ENCODE results near the gene NRP1.

Gene NRP1

DNA sequence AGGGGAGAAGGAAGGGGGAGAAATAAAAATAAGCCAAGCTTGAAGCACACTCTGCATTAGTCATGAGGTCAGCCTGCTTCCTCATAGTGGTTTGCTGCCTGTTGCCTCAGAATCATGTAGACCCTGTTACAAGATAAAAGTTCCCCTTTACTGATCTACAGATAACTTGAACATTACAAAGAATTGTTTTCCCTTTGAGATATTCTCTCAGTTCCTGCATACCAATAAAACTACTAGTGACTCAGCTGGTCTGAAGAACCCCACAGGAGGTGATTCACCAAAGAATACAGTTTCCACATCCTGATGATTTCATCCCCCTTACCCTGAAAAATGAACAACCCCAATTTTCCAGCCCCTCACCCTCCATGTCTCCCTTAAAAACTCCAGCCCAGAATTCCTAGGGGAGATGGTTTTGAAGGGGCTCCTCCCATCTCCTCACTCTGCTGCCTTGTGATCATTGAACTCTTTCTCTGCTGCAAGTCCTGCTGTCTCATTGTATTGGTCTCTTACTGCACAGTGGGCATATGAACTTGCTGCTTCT is 31.5 kb upstream of the NRP1 start:
- in situ Hi-C loops (cut with MboI; ENCODE audit: low sequenced_read_pairs, unreplicated experiment), result no loop called here
- TF ChIP-seq, protein P1, sequence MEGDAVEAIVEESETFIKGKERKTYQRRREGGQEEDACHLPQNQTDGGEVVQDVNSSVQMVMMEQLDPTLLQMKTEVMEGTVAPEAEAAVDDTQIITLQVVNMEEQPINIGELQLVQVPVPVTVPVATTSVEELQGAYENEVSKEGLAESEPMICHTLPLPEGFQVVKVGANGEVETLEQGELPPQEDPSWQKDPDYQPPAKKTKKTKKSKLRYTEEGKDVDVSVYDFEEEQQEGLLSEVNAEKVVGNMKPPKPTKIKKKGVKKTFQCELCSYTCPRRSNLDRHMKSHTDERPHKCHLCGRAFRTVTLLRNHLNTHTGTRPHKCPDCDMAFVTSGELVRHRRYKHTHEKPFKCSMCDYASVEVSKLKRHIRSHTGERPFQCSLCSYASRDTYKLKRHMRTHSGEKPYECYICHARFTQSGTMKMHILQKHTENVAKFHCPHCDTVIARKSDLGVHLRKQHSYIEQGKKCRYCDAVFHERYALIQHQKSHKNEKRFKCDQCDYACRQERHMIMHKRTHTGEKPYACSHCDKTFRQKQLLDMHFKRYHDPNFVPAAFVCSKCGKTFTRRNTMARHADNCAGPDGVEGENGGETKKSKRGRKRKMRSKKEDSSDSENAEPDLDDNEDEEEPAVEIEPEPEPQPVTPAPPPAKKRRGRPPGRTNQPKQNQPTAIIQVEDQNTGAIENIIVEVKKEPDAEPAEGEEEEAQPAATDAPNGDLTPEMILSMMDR (IDR thresholded peaks at IDR 0.05; ENCODE audit: borderline replicate concordance, control extremely low read depth, extremely low read depth, insufficient read depth, missing control alignments), result no peak
- no peak for DNase-seq (ENCODE audit: low spot score)

DNA sequence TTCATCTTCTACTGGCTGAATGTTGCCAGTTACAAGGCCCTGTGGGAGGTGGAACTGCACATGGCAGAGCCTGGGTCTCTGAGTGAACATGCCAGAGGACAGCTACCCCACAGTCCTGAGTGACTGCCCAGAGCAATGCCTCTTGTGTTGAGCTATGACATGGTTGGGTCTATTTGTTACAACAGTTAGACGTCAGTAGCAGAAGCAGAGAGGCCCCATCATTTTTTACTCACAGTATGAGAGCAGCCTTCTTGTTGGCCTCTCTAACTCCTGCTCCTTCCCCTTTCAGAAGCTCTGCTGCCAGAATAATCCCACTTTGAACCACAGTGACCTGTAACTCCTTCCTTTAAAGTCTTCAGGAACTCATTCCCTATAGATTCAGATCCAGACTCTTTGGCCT is 30.8 kb upstream of the NRP1 start:
- in situ Hi-C loops (cut with MboI; ENCODE audit: low sequenced_read_pairs, unreplicated experiment), result no loop called here
- DNase-seq (ENCODE audit: low spot score), result no peak
- TF ChIP-seq, protein P1 (IDR thresholded peaks at IDR 0.05; ENCODE audit: borderline replicate concordance, control extremely low read depth, extremely low read depth, insufficient read depth, missing control alignments), result no peak

GRCh38 chr10:33363106-33363505 is 28.6 kb upstream of the NRP1 start:
- in situ Hi-C loops (cut with MboI; ENCODE audit: low sequenced_read_pairs, unreplicated experiment), result no loop called here
- TF ChIP-seq, protein P1 (IDR thresholded peaks at IDR 0.05; ENCODE audit: borderline replicate concordance, control extremely low read depth, extremely low read depth, insufficient read depth, missing control alignments), result no peak
- no peak for DNase-seq (ENCODE audit: low spot score)

- TF ChIP-seq, protein P1 (IDR thresholded peaks at IDR 0.05; ENCODE audit: borderline replicate concordance, control extremely low read depth, extremely low read depth, insufficient read depth, missing control alignments), result no peak
- in situ Hi-C loops (cut with MboI; ENCODE audit: low sequenced_read_pairs, unreplicated experiment), result no loop called here
- DNase-seq (ENCODE audit: low spot score), result no peak
These were observed 23.5 kb upstream of the NRP1 start for GRCh38 chr10:33358016-33358415.

GRCh38 chr10:33355274-33355673 is 20.8 kb upstream of the NRP1 start:
- in situ Hi-C loops (cut with MboI; ENCODE audit: low sequenced_read_pairs, unreplicated experiment), result no loop called here

DNA sequence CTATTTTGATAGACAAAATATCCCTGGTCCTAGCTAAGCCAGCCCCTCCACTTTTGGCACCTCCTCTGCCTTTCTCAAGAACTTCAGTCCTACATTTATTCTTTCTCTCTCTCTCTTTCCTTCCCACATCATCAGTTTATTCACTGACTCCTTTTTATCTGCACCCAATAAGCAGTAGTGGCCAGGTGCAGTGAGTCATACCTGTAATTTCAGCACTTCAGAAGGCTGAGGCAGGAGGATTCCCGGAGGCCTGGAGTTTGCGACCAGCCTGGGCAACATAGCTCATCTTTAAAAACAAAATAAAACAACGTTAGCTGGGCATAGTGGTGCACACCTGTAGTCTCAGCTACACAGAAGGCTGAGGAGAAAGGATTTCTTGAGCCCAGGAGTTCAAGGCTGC is 19.4 kb upstream of the NRP1 start:
- in situ Hi-C loops (cut with MboI; ENCODE audit: low sequenced_read_pairs, unreplicated experiment), result no loop called here
- no peak for DNase-seq (ENCODE audit: low spot score)
- TF ChIP-seq, protein P1 (IDR thresholded peaks at IDR 0.05; ENCODE audit: borderline replicate concordance, control extremely low read depth, extremely low read depth, insufficient read depth, missing control alignments), result no peak

More at GRCh38 chr10:33355274-33355673, 20.8 kb upstream of the NRP1 start:
- no peak for DNase-seq (ENCODE audit: low spot score)
- TF ChIP-seq, protein P1 (IDR thresholded peaks at IDR 0.05; ENCODE audit: borderline replicate concordance, control extremely low read depth, extremely low read depth, insufficient read depth, missing control alignments), result no peak

Measured in GM13976 (cell line).